HL-60 (cell line): ENCODE measurements around the gene ETV7.

Experiments used
- DNase-seq, 2 experiments: peaks; one replicate each; pipeline ENCODE4 v3.0.0-alpha.2; 2010 to 2020; ENCODE audit warnings: low read depth in 1 of 2, low spot score in 1 of 2
- H3K27ac ChIP-seq: fragments of 250-450 bp; sonication (Bioruptor Pico); replicated peaks from 2 replicates; pipeline ENCODE4 v1.5.1; 2020; ENCODE audit warnings: mild to moderate bottlenecking, moderate library complexity
- H3K27me3 ChIP-seq: fragments of 250-450 bp; sonication (Bioruptor Pico); 2 replicates; pipeline ENCODE4 v1.5.1; 2021; ENCODE audit warnings: mild to moderate bottlenecking, moderate library complexity; ENCODE audit not compliant: insufficient read depth, poor library complexity, severe bottlenecking
- H3K4me3 ChIP-seq: replicated peaks from 2 replicates; pipeline ENCODE4 v1.5.1; 2011; ENCODE audit warnings: mild to moderate bottlenecking, control low read depth, low read length; ENCODE audit not compliant: insufficient read depth
- CTCF ChIP-seq: IDR thresholded peaks from one replicate; pipeline ENCODE4 v1.5.1; 2011; ENCODE audit warnings: low read length, control low read depth, inconsistent platforms; ENCODE audit not compliant: insufficient read depth
- GABPA ChIP-seq: IDR thresholded peaks from 2 replicates; pipeline ENCODE4 v1.6.1; 2012; ENCODE audit warnings: low read depth
- POLR2AphosphoS5 ChIP-seq: IDR thresholded peaks from 2 replicates; pipeline ENCODE4 v1.6.1; 2012; ENCODE audit warnings: low read depth
- REST ChIP-seq: IDR thresholded peaks from 2 replicates; pipeline ENCODE4 v1.6.1; 2012; ENCODE audit warnings: low read depth; ENCODE audit not compliant: insufficient replicate concordance
- SPI1 ChIP-seq: IDR thresholded peaks from 2 replicates; pipeline ENCODE4 v1.6.1; 2012; ENCODE audit warnings: low read depth, mild to moderate bottlenecking, borderline replicate concordance

Gene ETV7

GRCh38 chr6:36319436-36319762, 68.1 kb downstream of the ETV7 start:
- DNase-seq: no peak
- Histone ChIP-seq H3K27ac (no peak overlapping the region), H3K27me3 (no peaks in the 10 kb centered on the region), H3K4me3 (no peak overlapping the region)
- no peak for TF ChIP-seq POLR2AphosphoS5
- no peak for TF ChIP-seq SPI1
- no peak for TF ChIP-seq GABPA
- no peak for TF ChIP-seq REST

- Histone ChIP-seq H3K27ac (no peak overlapping the region), H3K4me3 (no peak overlapping the region), H3K27me3 (no peaks in the 10 kb centered on the region)
- DNase-seq: no peak
- no peak for TF ChIP-seq SPI1
- no peak for TF ChIP-seq GABPA
These were observed 68.6 kb downstream of the ETV7 start for GRCh38 chr6:36318690-36319435.

GRCh38 chr6:36317623-36318022, 69.8 kb downstream of the ETV7 start:
- H3K4me3 ChIP-seq: no peak overlapping the region
- TF ChIP-seq POLR2AphosphoS5 (no peak), REST (no peak), GABPA (no peak), CTCF (no peak), SPI1 (no peak)
- no peak overlapping the region for H3K27ac ChIP-seq
- no peaks in the 10 kb centered on the region for H3K27me3 ChIP-seq
- no peak for DNase-seq
